H9 (cell line): Measurements from ENCODE around the gene APOL6. TPM values are rescaled to one million over a fixed set of nuclear protein-coding genes. Genes with fewer than 3 reads are reported as not detected.

Source experiments
- DNase-seq: peaks from one replicate; pipeline ENCODE4 v3.0.0-alpha.2; 2017
- H2AFZ ChIP-seq: one replicate; pipeline ENCODE4 v1.6.1; 2013; ENCODE audit warnings: mild to moderate bottlenecking, low read length, control low read depth, moderate library complexity
- H2AK5ac ChIP-seq: 2 replicates; pipeline ENCODE4 v1.6.1; 2013; ENCODE audit warnings: low read length, control low read depth, mixed read lengths; ENCODE audit not compliant: insufficient read length
- H2BK120ac ChIP-seq: one replicate; pipeline ENCODE4 v1.6.1; 2013; ENCODE audit warnings: low read depth, mild to moderate bottlenecking, low read length, control low read depth, inconsistent platforms; ENCODE audit not compliant: poor library complexity, severe bottlenecking
- H2BK12ac ChIP-seq: 2 replicates; pipeline ENCODE4 v1.6.1; 2013; ENCODE audit warnings: low read length, control low read depth, mixed read lengths, low read depth; ENCODE audit not compliant: insufficient read length
- H2BK15ac ChIP-seq: 2 replicates; pipeline ENCODE4 v1.6.1; 2013; ENCODE audit warnings: low read depth, low read length, control low read depth
- H2BK20ac ChIP-seq: one replicate; pipeline ENCODE4 v1.6.1; 2013; ENCODE audit warnings: low read depth, mild to moderate bottlenecking, low read length, control low read depth, inconsistent platforms; ENCODE audit not compliant: poor library complexity, severe bottlenecking
- H2BK5ac ChIP-seq: 2 replicates; pipeline ENCODE4 v1.6.1; 2013; ENCODE audit warnings: low read length, control low read depth, mixed read lengths; ENCODE audit not compliant: insufficient read length
- H3K14ac ChIP-seq: 2 replicates; pipeline ENCODE4 v1.6.1; 2013; ENCODE audit warnings: low read length, control low read depth; ENCODE audit not compliant: insufficient read depth
- H3K18ac ChIP-seq: 2 replicates; pipeline ENCODE4 v1.6.1; 2013; ENCODE audit warnings: low read depth, mild to moderate bottlenecking, mixed read lengths, low read length, control low read depth; ENCODE audit not compliant: insufficient read length
- H3K23ac ChIP-seq: 2 replicates; pipeline ENCODE4 v1.6.1; 2013; ENCODE audit warnings: low read length, control low read depth, mixed read lengths, low read depth; ENCODE audit not compliant: insufficient read length
- H3K23me2 ChIP-seq: 2 replicates; pipeline ENCODE4 v1.6.1; 2013; ENCODE audit warnings: low read depth, mild to moderate bottlenecking, mixed read lengths, low read length, control low read depth; ENCODE audit not compliant: insufficient read length, poor library complexity, severe bottlenecking
- H3K27ac ChIP-seq: 2 replicates; pipeline ENCODE4 v1.5.1; 2013; ENCODE audit warnings: low read length, control low read depth, mixed read lengths, low read depth; ENCODE audit not compliant: insufficient read length
- H3K27me3 ChIP-seq: 2 replicates; pipeline ENCODE4 v1.6.1; 2013; ENCODE audit warnings: low read length, control low read depth, inconsistent platforms; ENCODE audit not compliant: insufficient read depth
- H3K4ac ChIP-seq: 2 replicates; pipeline ENCODE4 v1.6.1; 2013; ENCODE audit warnings: low read depth, mild to moderate bottlenecking, control low read depth, inconsistent platforms, low read length, moderate library complexity
- H3K4me1 ChIP-seq: 2 replicates; pipeline ENCODE4 v1.6.1; 2013; ENCODE audit warnings: low read length, control low read depth, inconsistent platforms; ENCODE audit not compliant: insufficient read depth
- H3K4me2 ChIP-seq: 2 replicates; pipeline ENCODE4 v1.6.1; 2013; ENCODE audit warnings: low read length, control low read depth, mixed read lengths; ENCODE audit not compliant: insufficient read length, insufficient read depth
- H3K56ac ChIP-seq: 2 replicates; pipeline ENCODE4 v1.6.1; 2013; ENCODE audit warnings: low read depth, mild to moderate bottlenecking, mixed read lengths, low read length, control low read depth; ENCODE audit not compliant: insufficient read length
- H3K79me1 ChIP-seq: 2 replicates; pipeline ENCODE4 v1.6.1; 2013; ENCODE audit warnings: low read depth, mild to moderate bottlenecking, moderate library complexity, low read length, control low read depth, inconsistent platforms; ENCODE audit not compliant: insufficient read depth, poor library complexity, severe bottlenecking
- H3K79me2 ChIP-seq: 2 replicates; pipeline ENCODE4 v1.6.1; 2013; ENCODE audit warnings: low read length, control low read depth, inconsistent platforms; ENCODE audit not compliant: insufficient read depth
- H3K9ac ChIP-seq: 2 replicates; pipeline ENCODE4 v1.6.1; 2013; ENCODE audit warnings: low read length, control low read depth, mixed read lengths; ENCODE audit not compliant: insufficient read length; ENCODE audit errors: extremely low read depth
- H3K9me3 ChIP-seq: one replicate; pipeline ENCODE4 v1.6.1; 2013; ENCODE audit warnings: low read depth, low read length, inconsistent platforms; ENCODE audit not compliant: control insufficient read depth
- H3T11ph ChIP-seq: one replicate; pipeline ENCODE4 v1.6.1; 2013; ENCODE audit warnings: mild to moderate bottlenecking, low read length, control low read depth, inconsistent platforms
- H4K20me1 ChIP-seq: one replicate; pipeline ENCODE4 v1.6.1; 2013; ENCODE audit not compliant: control insufficient read depth, insufficient read length, insufficient read depth
- H4K5ac ChIP-seq: 2 replicates; pipeline ENCODE4 v1.6.1; 2013; ENCODE audit warnings: low read depth, mild to moderate bottlenecking, mixed read lengths, low read length, control low read depth; ENCODE audit not compliant: insufficient read length
- H4K8ac ChIP-seq: replicated peaks from 2 replicates; pipeline ENCODE4 v1.6.1; 2013; ENCODE audit warnings: low read length, control low read depth, mixed read lengths, low read depth; ENCODE audit not compliant: insufficient read length
- H4K91ac ChIP-seq: 2 replicates; pipeline ENCODE4 v1.6.1; 2013; ENCODE audit warnings: low read depth, mild to moderate bottlenecking, moderate library complexity, mixed read lengths, low read length, control low read depth; ENCODE audit not compliant: insufficient read length
- H3K27ac Mint-ChIP-seq, 3 experiments: 2 replicates in 2 of 3; 3 replicates in 1 of 3; pipeline ENCODE4 v1.8.0; 2020 to 2021; ENCODE audit warnings: mixed read lengths in 3 of 3, mild to moderate bottlenecking in 1 of 3, moderate library complexity in 1 of 3
- H3K27me3 Mint-ChIP-seq: 2 replicates; pipeline ENCODE4 v1.8.0; 2021; ENCODE audit warnings: low read depth, mild to moderate bottlenecking, moderate library complexity, mixed read lengths
- H3K36me3 Mint-ChIP-seq, 3 experiments: 2 replicates in 2 of 3; 3 replicates in 1 of 3; pipeline ENCODE4 v1.8.0; 2020 to 2021; ENCODE audit warnings: low read depth in 3 of 3, mixed read lengths in 3 of 3; ENCODE audit not compliant: insufficient read depth in 1 of 3
- H3K4me1 Mint-ChIP-seq, 2 experiments: 2 replicates each; pipeline ENCODE4 v1.8.0; 2020; ENCODE audit warnings: mixed read lengths in 2 of 2
- H3K4me3 Mint-ChIP-seq, 2 experiments: 2 replicates in 1 of 2; 3 replicates in 1 of 2; pipeline ENCODE4 v1.8.0; 2020 to 2021; ENCODE audit warnings: mild to moderate bottlenecking in 2 of 2, mixed read lengths in 2 of 2, moderate library complexity in 1 of 2
- H3K9me3 Mint-ChIP-seq, 2 experiments: 2 replicates in 1 of 2; 3 replicates in 1 of 2; pipeline ENCODE4 v1.8.0; 2020; ENCODE audit warnings: mild to moderate bottlenecking in 2 of 2, mixed read lengths in 2 of 2, moderate library complexity in 1 of 2
- CTCF ChIP-seq: fragments of 200-600 bp; sonication (generic); conservative IDR thresholded peaks from 3 replicates; pipeline ENCODE4 v1.8.0; 2021; ENCODE audit warnings: antibody characterized with exemption, mild to moderate bottlenecking
- WGBS: extraction: QIAGEN DNeasy Blood & Tissue Kit; methylation state at CpG from one replicate; pipeline ENCODE4 v1.1.7; 2013; ENCODE audit warnings: missing lambda C conversion rate, low lambda C conversion rate, mixed read lengths; ENCODE audit not compliant: insufficient read length; ENCODE audit errors: extremely low coverage; 5-methylcytosine and 5-hydroxymethylcytosine counted together
- total RNA-seq: library from RNA; stranded (reverse); gene quantifications from 2 replicates; pipeline ENCODE4 v1.2.1, GENCODE V29; 2021

The APOL6 gene
- total RNA-seq, 1 experiment from 2014 or later, result 0.07 TPM

GRCh38 chr22:35605369-35605680, 42.9 kb upstream of the APOL6 start:
- Histone ChIP-seq H3T11ph (no peak overlapping the region), H3K27me3 (no peaks in the 10 kb centered on the region), H3K23me2 (no peaks in the 10 kb centered on the region), H3K4ac (no peak overlapping the region), H3K56ac (no peak overlapping the region), H3K23ac (no peak overlapping the region), H3K27ac (no peak overlapping the region), H2AK5ac (no peak overlapping the region), H4K20me1 (no peaks in the 10 kb centered on the region), H2AFZ (no peak overlapping the region), H3K14ac (no peak overlapping the region), H4K91ac (no peak overlapping the region), H2BK5ac (no peak overlapping the region), H3K79me2 (no peaks in the 10 kb centered on the region), H2BK120ac (no peak overlapping the region), H3K9me3 (no peaks in the 10 kb centered on the region), H3K4me1 (no peaks in the 10 kb centered on the region), H2BK20ac (no peak overlapping the region), H3K18ac (no peak overlapping the region), H3K4me2 (no peak overlapping the region), H3K9ac (no peak overlapping the region), H3K79me1 (no peaks in the 10 kb centered on the region), H2BK15ac (no peak overlapping the region), H4K5ac (no peak overlapping the region), H4K8ac (no peak overlapping the region), H2BK12ac (no peak overlapping the region)
- no peak for TF ChIP-seq CTCF
- H3K4me3 Mint-ChIP-seq, result no peak overlapping the region
- no CpG with 5 or more reads among the region's 2 CpGs for WGBS
- no peaks in the 10 kb centered on the region for H3K9me3 Mint-ChIP-seq
- no peak overlapping the region for H3K27ac Mint-ChIP-seq
- DNase-seq, result no peak
- no peaks in the 10 kb centered on the region for H3K36me3 Mint-ChIP-seq
- peaks cover 14% of the 10 kb centered on the region for H3K27me3 Mint-ChIP-seq
- H3K4me1 Mint-ChIP-seq, result peaks cover 2 to 4% of the 10 kb centered on the region in 2 experiments; a peak in 2 of 4 replicates
